CD4-positive, alpha-beta T cell treated with Interleukin-4 for 1 hour (primary cell): ENCODE measurements around the gene MTA3.
"Not testable (repeated sequence)": the region's sequence is repeated elsewhere in the genome, so short reads cannot be mapped to it uniquely, and the experiment has no call there.

Source experiments
- DNase-seq, 2 donors: peaks; one replicate each; pipeline ENCODE4 v3.0.0-alpha.2; 2020 to 2022

Gene MTA3

DNA sequence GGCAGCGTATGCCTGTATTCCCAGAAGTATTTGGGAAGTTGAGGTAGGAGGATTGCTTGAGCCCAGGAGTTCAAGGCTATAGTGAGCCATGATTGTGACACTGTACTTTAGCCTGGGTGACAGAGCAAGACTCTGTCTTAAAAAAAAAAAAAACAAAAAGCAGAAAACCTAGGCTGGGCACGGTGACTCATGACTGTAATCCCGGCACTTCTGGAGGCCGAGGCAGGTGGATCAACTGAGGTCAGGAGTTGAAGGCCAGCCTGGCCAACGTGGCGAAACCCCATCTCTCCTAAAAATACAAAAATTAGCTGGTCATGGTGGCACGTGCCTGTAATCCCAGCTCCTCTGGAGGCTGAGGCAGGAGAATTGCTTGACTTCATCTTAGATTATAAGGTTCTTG, 46.4 kb downstream of the MTA3 start:
- DNase-seq = no peak

DNA sequence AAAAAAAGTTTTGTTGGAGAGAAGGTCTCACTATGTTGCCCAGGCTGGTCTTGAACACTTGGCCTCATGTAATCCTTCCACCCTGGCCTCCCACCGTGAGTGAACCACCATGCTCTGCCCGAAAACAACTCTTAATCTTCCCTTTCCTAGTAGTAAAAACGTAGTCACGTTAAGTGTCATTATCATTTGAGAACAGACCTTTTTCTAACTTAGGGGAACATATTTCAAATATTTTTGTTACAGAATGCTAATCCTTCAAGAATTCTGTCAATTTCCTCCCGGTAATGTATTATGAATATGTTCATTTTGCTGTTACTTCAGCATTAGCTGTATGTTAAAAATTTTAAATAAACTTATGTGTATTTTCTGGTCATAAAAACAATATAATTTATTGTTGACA, 49.7 kb downstream of the MTA3 start:
- DNase-seq = no peak

DNA sequence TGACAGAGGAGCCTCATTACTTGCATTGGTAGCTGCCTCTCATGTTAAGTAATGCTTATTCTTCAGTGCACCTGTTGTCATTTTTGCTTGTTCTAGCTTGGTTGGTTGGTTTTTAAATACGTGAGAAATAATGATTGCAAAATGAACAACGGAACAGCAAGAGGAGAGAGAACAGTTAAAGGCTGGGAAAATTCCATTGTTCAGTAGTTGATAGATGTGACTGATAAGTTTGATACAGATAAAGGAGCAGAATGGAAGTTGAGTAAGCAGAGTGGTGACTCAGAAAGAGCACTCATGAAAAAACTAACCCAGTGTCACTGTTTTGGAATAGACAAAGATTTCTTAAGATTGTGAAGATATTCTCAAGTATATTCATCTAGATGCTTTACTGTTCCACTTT, 50.5 kb downstream of the MTA3 start:
- no peak for DNase-seq

GRCh38 chr2:42621626-42622025, 53.2 kb downstream of the MTA3 start:
- not testable (repeated sequence) for DNase-seq

DNA sequence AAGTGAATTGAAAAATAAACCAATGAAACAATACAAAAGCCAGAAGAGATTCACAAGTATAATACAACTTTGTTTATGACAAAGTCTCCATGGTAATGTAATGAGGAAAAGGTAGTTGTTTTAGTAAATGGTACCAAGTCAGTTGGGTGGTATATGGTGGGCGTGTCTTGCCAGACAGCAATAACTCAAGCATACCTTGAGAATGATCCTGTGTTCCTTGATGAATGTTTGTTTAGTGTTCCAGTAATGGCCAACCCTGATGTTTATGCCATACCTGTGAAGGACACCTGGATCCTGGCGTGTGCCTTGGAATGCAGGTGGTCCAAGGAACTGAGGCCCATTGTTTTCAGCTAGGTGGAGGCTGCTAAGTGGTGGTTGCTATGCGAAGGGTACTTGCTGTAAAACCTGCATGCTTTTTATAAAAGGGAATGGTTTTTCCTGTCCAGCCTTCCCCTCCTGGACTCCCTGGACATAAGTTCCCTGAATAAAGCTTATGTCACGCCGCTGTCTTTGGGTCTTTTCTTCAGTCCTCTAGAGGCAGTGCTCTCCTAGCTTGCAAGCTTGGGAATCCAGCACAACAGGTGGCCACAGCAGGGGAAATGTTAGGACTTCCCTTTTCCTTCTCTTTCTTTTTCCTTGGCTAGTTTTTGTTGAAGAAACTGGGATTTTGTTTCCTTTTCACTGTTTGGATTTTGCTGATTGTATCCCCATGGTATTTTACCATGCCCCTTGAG, 54.7 kb downstream of the MTA3 start:
- DNase-seq = no peak

- no peak for DNase-seq
Measured at GRCh38 chr2:42624047-42624446, 55.6 kb downstream of the MTA3 start.

DNA sequence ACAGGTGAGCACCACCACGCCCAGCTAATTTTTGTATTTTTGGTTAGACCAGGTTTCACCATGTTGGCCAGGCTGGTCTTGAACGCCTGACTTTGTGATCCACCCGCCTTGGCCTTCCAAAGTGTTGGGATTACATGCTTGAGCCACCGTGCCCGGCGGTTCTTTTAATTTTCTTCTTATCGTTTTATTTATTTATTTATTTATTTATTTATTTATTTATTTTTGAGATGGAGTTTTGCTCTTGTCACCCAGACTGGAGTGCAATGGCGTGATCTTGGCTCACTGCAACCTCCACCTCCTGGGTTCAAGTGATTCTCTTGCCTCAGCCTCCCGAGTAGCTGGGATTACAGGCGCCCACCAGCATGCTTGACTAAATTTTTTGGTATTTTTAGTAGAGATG, 59.6 kb downstream of the MTA3 start:
- DNase-seq = not testable (repeated sequence)

- no peak for DNase-seq
Measured at GRCh38 chr2:42636934-42637333, 68.5 kb downstream of the MTA3 start.

GRCh38 chr2:42638080-42638784, 69.8 kb downstream of the MTA3 start:
- no peak for DNase-seq

GRCh38 chr2:42639340-42640077, 71.1 kb downstream of the MTA3 start:
- no peak for DNase-seq

DNA sequence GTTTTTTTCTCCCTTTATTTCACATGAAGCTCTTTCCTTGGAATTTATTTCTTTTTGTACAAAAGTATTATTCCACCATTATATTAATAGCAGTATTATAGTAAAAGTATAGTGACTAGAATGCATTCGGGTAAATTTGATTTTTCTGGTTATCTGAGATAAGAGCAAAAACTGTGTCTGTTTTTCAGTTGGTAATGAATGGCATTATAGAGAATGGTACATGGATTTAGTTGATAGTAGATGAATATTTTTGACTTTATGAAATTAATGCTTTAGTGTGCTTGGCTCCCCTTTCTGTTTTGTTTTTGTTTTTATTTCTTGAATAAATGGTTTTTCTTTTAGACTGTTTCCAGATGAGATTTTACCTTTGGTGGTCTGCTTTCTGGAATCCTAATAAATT, 71.8 kb downstream of the MTA3 start:
- no peak for DNase-seq

- DNase-seq = not testable (repeated sequence)
Measured at GRCh38 chr2:42642371-42642770, 73.9 kb downstream of the MTA3 start.

DNA sequence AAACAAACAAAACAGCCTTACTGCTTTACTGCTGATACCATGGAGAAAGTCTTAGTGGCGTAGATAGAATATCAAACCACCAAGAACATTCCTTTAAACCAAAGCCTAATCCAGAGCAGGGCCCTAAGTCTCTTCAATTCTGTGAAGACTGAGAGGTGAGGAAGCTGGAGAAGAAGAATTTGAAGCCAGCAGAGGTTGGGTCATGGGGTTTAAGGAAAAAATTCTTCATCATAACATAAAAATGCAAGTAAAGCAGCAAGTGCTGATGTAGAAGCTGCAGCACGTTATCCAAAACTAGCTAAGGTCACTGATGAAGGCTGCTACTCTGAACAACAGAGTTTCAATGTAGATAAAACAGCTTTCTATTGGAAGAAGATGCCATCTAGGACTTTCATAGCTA, 77.1 kb downstream of the MTA3 start:
- no peak for DNase-seq

- DNase-seq = no peak
Measured at GRCh38 chr2:42648796-42649195, 80.4 kb downstream of the MTA3 start.

GRCh38 chr2:42651057-42651456, 82.6 kb downstream of the MTA3 start:
- no peak for DNase-seq

- DNase-seq = peak; percentile 27 to 52
Measured at GRCh38 chr2:42652086-42652485, 83.7 kb downstream of the MTA3 start.

DNA sequence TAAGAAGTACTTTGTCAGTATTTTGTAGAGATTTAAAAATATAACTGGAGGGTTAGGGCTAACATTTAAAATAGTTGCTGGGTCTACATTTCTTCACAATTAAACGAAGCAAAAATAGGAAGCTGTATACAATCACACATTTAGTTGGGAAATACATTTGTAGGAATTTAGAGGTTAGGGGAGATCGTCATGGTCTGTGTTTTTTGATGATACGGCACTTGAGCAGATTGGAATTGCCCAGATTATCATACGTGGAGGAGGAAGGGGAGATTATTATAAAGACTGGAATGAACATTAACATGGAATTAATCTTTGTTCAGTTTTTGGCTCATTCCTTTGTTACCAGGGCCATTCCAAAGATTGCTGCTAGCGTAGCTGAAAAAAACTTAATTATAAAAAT, 84.6 kb downstream of the MTA3 start:
- DNase-seq = no peak

DNA sequence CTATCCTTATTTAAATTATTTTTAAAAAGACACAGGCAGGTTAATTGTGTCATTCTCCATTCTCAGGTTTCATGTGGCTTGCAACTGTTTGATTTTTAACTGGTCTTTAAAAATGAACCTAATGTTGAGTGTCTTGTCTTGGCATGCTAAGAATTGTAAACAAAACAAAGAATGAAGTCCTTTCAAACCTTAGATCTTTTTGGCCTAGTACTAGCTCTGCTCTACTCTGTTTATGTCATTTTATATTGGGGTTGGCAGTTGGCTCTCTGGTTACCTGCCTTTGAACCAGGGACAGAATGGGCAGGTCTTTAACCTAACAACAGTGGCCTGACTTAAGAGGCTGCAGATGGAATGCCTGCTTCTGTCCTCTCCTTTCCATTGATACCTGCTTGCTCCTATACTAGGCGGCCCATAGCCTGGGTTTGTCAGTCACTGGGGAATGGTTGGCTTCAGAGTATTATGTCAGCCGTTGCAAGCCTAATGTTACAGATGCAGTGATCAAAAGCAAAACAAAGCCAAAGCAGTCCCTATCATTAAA, 85.5 kb downstream of the MTA3 start:
- no peak for DNase-seq

DNA sequence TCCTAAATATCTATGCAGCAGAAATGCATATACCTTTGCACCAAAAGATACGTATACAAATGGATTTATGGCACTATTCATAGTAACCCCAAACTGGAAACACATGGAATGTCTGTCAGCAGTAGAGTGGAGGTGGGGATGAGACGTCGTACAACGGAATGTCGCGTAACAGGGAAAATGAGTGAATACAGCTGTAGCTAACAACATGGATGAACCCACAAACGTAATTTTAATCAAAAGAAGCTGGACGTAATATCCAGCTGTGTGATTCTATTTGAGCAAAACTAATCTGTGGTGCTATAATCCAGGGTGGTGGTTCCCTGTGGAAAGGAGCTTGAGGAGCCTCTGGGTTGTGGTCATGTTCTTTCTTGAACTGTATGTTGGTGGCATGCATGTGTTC, 89.9 kb downstream of the MTA3 start:
- DNase-seq = no peak

DNA sequence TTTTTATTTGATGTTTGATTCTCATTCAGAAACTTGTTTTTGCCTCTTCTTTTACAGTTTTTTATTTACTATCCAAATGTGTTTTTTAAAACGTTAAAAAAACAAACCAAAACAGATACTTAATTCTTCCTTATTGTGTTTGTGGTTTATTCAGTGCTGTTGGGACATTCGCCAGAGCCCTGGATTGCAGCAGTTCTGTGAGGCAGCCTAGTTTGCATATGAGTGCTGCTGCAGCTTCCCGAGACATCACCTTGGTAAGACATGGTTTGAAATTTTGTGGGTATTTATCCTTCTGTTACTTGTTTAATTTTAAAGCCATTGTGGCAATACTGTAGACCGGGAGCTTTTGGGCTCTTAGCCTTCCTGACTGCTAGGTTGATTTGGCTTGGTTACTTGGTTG, 91.2 kb downstream of the MTA3 start:
- DNase-seq = no peak

DNA sequence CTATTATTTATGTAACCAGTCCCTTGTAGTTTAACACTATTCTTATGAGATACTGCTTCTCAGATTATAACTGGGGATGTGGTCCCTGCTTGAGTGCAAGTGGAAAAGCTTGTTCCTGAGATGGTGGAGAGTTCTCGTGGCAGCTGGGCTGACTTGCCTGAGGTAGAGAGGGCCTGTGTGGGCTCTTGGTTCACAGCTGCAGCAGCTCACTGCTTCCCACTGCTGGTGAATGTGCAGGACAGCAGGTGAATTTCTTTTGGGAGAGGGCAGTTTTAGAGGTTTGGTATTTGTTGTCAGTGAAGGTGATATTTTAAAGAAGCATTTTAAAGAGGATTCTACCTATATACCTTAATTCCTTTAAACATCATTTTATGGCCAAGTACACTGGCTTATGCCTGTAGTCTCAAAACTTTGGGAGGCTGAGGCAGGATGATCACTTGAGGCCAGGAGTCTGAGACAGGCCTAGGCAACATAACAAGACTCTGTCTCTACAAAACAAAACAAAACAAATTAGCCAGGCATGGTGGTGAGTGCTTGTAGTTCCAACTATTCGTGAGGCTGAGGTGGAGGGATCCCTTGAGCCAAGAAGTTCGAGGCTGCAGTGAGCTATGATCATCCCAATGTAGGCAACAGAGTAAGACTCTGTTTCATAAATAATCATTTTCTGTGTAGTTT, 94.8 kb downstream of the MTA3 start:
- DNase-seq = peak; percentile 67 to 74

DNA sequence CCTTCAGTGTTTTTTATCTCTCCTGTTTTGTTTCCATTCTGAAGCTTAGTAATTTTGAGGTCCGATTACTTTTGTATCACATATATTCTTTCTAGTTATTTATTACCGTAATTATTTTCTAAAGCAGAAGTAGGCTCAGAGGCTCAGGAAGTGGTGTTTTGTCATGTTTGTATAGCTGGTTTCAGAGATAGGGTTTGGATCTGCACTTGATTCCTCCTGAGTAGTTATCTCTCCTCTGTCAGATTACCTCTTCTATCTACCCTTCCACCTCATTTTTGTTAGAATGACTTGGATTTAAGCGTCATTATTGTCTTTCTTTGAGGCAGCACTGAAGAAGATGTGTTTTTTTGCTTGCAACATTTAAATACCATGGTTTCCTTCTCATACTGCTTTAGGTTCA, 95.4 kb downstream of the MTA3 start:
- no peak for DNase-seq

GRCh38 chr2:42673989-42674579, 105.7 kb downstream of the MTA3 start:
- no peak for DNase-seq
